Colonic mucosa (tissue), 4 donors: ENCODE measurements around the gene FZD10. TPM values are rescaled to one million over a fixed set of nuclear protein-coding genes. Genes with fewer than 3 reads are reported as not detected.

ENCODE experiments used
- DNase-seq: peaks from one replicate; pipeline ENCODE4 v3.0.0-alpha.2; 2020
- H3K27ac ChIP-seq: fragments of 200-600 bp; one replicate; pipeline ENCODE4 v1.8.0; 2021
- H3K27me3 ChIP-seq: fragments of 200-600 bp; one replicate; pipeline ENCODE4 v1.8.0; 2021
- H3K36me3 ChIP-seq: fragments of 200-600 bp; one replicate; pipeline ENCODE4 v1.8.0; 2021
- H3K4me1 ChIP-seq: fragments of 200-600 bp; one replicate; pipeline ENCODE4 v1.8.0; 2021; ENCODE audit warnings: mild to moderate bottlenecking
- H3K4me3 ChIP-seq: fragments of 200-600 bp; one replicate; pipeline ENCODE4 v1.8.0; 2021
- H3K9ac ChIP-seq, 2 donors: one replicate each; pipeline ENCODE4 v1.7.0; 2013; ENCODE audit warnings: control low read depth in 2 of 2, low read depth in 2 of 2, low read length in 2 of 2
- H3K9me3 ChIP-seq: fragments of 200-600 bp; one replicate; pipeline ENCODE4 v1.8.0; 2021
- CTCF ChIP-seq: fragments of 200-600 bp; IDR thresholded peaks from one replicate; pipeline ENCODE4 v1.8.0; 2022; ENCODE audit warnings: antibody characterized with exemption, mild to moderate bottlenecking
- intact Hi-C: fragments of 100-400 bp; cut with DNase I; formaldehyde crosslinking; loops from one replicate; pipeline ENCODE4 v1.14.1; 2022
- total RNA-seq, 2 donors: library from RNA; stranded (reverse); fragmentation: NEBNext Ultra II Directional in 1 of 2; extraction: Animal tissue kit (Norgen Biotek cat#: 25700) in 1 of 2; gene quantifications; one replicate each; pipeline ENCODE4 v1.2.1, GENCODE V29; 2021
- donor health status: healthy.
- donor health status: DM: no; HTN: no; CAD: no.
- donor health status: DM: no; HTN: no; CAD: no.

The FZD10 gene
- total RNA-seq, 2 donors from 2014 or later = 0.21 to 0.27 TPM

GRCh38 chr12:130143136-130143535, 19.1 kb upstream of the FZD10 start:
- no peaks in the 10 kb centered on the region for H3K36me3 ChIP-seq
- TF ChIP-seq CTCF = no peak
- H3K27me3 ChIP-seq = no peaks in the 10 kb centered on the region
- H3K9ac ChIP-seq = no peak overlapping the region
- no peak overlapping the region for H3K27ac ChIP-seq
- no peak for DNase-seq
- H3K4me1 ChIP-seq = no peaks in the 10 kb centered on the region
- H3K9me3 ChIP-seq = no peaks in the 10 kb centered on the region
- intact Hi-C loops = no loop called here
- no peak overlapping the region for H3K4me3 ChIP-seq

GRCh38 chr12:130144256-130144655, 18.0 kb upstream of the FZD10 start:
- H3K4me1 ChIP-seq = no peaks in the 10 kb centered on the region
- H3K9ac ChIP-seq = no peak overlapping the region
- TF ChIP-seq CTCF = no peak
- H3K27me3 ChIP-seq = no peaks in the 10 kb centered on the region
- H3K9me3 ChIP-seq = no peaks in the 10 kb centered on the region
- H3K4me3 ChIP-seq = no peak overlapping the region
- DNase-seq = no peak
- H3K36me3 ChIP-seq = no peaks in the 10 kb centered on the region
- H3K27ac ChIP-seq = no peak overlapping the region
- intact Hi-C loops = no loop called here

- Histone ChIP-seq H3K27me3 (no peaks in the 10 kb centered on the region), H3K27ac (no peak overlapping the region), H3K9me3 (no peaks in the 10 kb centered on the region), H3K4me3 (no peak overlapping the region), H3K36me3 (no peaks in the 10 kb centered on the region), H3K9ac (no peak overlapping the region), H3K4me1 (no peaks in the 10 kb centered on the region)
- TF ChIP-seq CTCF = no peak
- intact Hi-C loops = no loop called here
- no peak for DNase-seq
Measured at GRCh38 chr12:130145731-130146130, 16.5 kb upstream of the FZD10 start.

DNA sequence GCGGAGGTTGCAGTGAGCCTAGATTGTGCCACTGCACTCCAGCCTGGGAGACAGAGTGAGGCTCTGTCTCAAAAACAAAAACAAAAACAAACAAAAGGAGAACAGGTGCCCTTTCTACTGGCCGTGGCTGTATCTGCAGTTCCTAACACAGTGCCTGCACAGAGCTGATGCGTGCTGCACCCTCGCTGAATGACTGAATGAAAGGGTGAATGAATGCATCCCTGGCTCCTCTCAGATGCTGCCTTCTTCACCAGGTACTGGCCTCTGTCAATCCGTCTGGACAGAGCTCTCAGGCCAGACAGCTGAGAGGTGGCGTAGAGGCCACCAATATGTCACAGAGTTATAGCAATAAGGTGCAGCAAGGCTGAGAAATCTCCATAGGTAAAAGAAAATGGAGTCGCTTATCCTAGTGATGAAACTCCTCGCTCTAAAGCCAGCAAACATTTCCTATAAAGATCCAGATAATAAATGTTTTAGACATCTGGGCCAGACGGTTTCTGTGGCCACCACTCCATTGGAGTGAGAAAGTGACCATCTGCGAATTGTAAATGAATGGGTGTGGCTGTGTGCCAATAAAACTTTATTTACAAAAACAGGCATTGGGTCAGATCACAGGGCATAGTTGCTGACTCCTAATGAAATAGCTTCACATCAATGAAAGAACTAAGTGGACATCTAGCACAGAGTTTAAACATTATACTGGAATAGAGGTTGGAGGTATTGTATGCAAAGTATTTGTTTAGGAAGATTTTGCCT, 15.9 kb upstream of the FZD10 start:
- H3K27ac ChIP-seq = no peak overlapping the region
- intact Hi-C loops = no loop called here
- no peaks in the 10 kb centered on the region for H3K4me1 ChIP-seq
- DNase-seq = no peak
- H3K4me3 ChIP-seq = no peak overlapping the region
- no peak overlapping the region for H3K9ac ChIP-seq
- H3K9me3 ChIP-seq = no peaks in the 10 kb centered on the region
- no peaks in the 10 kb centered on the region for H3K36me3 ChIP-seq
- TF ChIP-seq CTCF = no peak
- H3K27me3 ChIP-seq = no peaks in the 10 kb centered on the region

DNA sequence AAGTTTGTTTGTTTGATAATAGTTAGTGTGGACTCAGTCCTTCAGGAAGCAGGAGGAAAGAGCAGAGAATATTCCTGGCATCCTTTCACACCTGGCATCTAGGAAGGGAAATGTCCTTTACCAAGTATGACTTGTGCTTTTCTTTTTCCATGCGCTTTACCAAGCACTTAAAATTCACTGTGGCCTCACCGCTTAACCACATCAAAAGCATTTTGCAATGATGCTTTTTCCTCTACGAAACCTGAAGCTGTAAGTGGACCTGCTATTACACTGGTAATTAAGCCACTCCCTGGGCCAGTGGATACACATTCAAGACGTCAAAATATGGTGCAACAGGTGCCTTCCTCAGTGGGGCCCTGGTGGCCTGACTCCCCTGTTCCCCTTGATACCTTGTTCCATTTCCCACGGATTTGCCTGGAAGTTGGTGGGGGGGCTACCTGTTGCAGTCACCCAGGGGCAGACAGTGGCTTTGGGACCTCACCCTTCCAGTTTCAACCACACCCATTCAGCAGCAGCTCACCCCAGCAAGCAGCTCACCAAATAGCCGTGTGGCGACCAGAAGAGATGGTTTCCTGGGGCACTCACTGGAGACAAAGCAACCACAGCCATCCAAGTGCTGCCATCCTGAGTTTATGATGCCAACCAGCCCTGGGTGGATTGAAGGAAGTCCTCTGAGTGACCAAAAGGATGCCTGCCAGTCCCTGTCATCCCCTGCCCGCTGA, 14.2 kb upstream of the FZD10 start:
- Histone ChIP-seq H3K9ac (no peak overlapping the region), H3K27me3 (no peaks in the 10 kb centered on the region), H3K4me1 (no peaks in the 10 kb centered on the region), H3K36me3 (no peaks in the 10 kb centered on the region), H3K4me3 (no peak overlapping the region), H3K27ac (no peak overlapping the region), H3K9me3 (no peaks in the 10 kb centered on the region)
- intact Hi-C loops = no loop called here
- no peak for TF ChIP-seq CTCF
- no peak for DNase-seq
